ENCODE data around the gene SAMD4A. TPM values are rescaled to one million over a fixed set of nuclear protein-coding genes. Genes with fewer than 3 reads are reported as not detected.

SAMD4A gene
- total and polyA plus RNA-seq, 2 of the 4 experiments (the other 2 are of a cell fraction), result 22.9 to 38.2 TPM

- no peak overlapping the region for H2BK5ac ChIP-seq (ENCODE audit: low read depth, low read length, poor library complexity, severe bottlenecking)
- no peaks in the 10 kb centered on the region for H3K36me3 ChIP-seq (ENCODE audit: control insufficient read depth, insufficient read depth, low read length)
- no peak for ATAC-seq (ENCODE audit: low read depth)
- H3K9me3 ChIP-seq (ENCODE audit: control insufficient read depth, insufficient read depth, low read length), result no peaks in the 10 kb centered on the region
- no peak overlapping the region for H3K56ac ChIP-seq (ENCODE audit: extremely low read depth, insufficient read depth, low read length)
- CTCF ChIA-PET, result no interaction called here
- H3K23ac ChIP-seq (ENCODE audit: low read depth, low read length), result no peak overlapping the region
- dilution Hi-C loops (cut with HindIII; ENCODE audit: low sequenced_read_pairs, unreplicated experiment), result no loop called here
- H3K18ac ChIP-seq (ENCODE audit: low read depth, low read length), result no peak overlapping the region
- H4K91ac ChIP-seq (ENCODE audit: insufficient read depth, low read depth, low read length), result no peak overlapping the region
- no peak overlapping the region for H2AK5ac ChIP-seq (ENCODE audit: low read depth, low read length)
- peaks cover 36% of the 10 kb centered on the region for H3K9me1 ChIP-seq (ENCODE audit: insufficient read depth, low read length)
- H3K14ac ChIP-seq (replicated peaks; ENCODE audit: low read depth, low read length), result no peak overlapping the region
- no peak overlapping the region for H3K4me2 ChIP-seq (ENCODE audit: low read depth, low read length)
- peaks cover 54% of the 10 kb centered on the region; the same call in 1 of the 2 replicates for H4K20me1 ChIP-seq (ENCODE audit: insufficient read depth, low read length)
- H3K27me3 ChIP-seq (ENCODE audit: control insufficient read depth, insufficient read depth, low read length), result no peaks in the 10 kb centered on the region
- no peak overlapping the region for H3K4ac ChIP-seq (ENCODE audit: low read depth, low read length)
- no peak for TF ChIP-seq MAFK (IDR thresholded peaks at IDR 0.05; ENCODE audit: low read depth, low read length)
- no peak for TF ChIP-seq MXI1 (IDR thresholded peaks at IDR 0.05; ENCODE audit: borderline replicate concordance, low read depth, low read length)
- TF ChIP-seq RAD21 (IDR thresholded peaks at IDR 0.05; ENCODE audit: low read length), result no peak
- no peak for TF ChIP-seq RFX5 (IDR thresholded peaks at IDR 0.05; ENCODE audit: low read depth, low read length)
- TF ChIP-seq BHLHE40 (IDR thresholded peaks at IDR 0.05; ENCODE audit: low read depth, low read length), result no peak
- no peak for TF ChIP-seq USF2 (IDR thresholded peaks at IDR 0.05; ENCODE audit: low read depth, low read length)
- TF ChIP-seq CHD1 (IDR thresholded peaks at IDR 0.05; ENCODE audit: low read depth, low read length), result no peak
- no peak for TF ChIP-seq MAZ (IDR thresholded peaks at IDR 0.05; ENCODE audit: borderline replicate concordance, low read depth, low read length)
- no peak overlapping the region for H4K5ac ChIP-seq (ENCODE audit: low read depth, low read length)
- H3K79me1 ChIP-seq (ENCODE audit: low read depth in 1 of 2, low read length in 2 of 2), result peaks cover 37 to 79% of the 10 kb centered on the region in 2 experiments
- H3K4me3 ChIP-seq (ENCODE audit: insufficient read depth, low read depth, low read length), result no peak overlapping the region
- no peak overlapping the region for H2BK15ac ChIP-seq (ENCODE audit: low read depth, low read length)
- DNase-seq, result no peak
- BruUV-seq (replicated peaks), result no TSS peak
- H2AK9ac ChIP-seq (replicated peaks; ENCODE audit: low read depth, low read length, poor library complexity), result no peak overlapping the region
- no peak overlapping the region for H3K27ac ChIP-seq (ENCODE audit: insufficient read depth, low read length)
- H4K8ac ChIP-seq (ENCODE audit: low read depth in 2 of 2, low read length in 2 of 2), result no peak overlapping the region
- no peak overlapping the region for H2BK120ac ChIP-seq (ENCODE audit: low read depth, low read length)
- 100% methylated on average over 1 of the region's 3 CpGs; no CpG with 5 or more reads in 1 of the 2 experiments for WGBS, 2 experiments (ENCODE audit: extremely low coverage in 2 of 2, insufficient read length in 1 of 2)
- H3K4me1 ChIP-seq (ENCODE audit: control insufficient read depth, insufficient read depth, low read length), result peaks cover 36% of the 10 kb centered on the region
- H2AFZ ChIP-seq (replicated peaks; ENCODE audit: low read length, poor library complexity), result no peak overlapping the region
- in situ Hi-C loops (cut with MboI; ENCODE audit: low sequenced_read_pairs), result no loop called here
- intact Hi-C loops (cut with micrococcal nuclease), result no loop called here
- H2BK20ac ChIP-seq (ENCODE audit: low read depth, low read length), result no peak overlapping the region
- H3K9ac ChIP-seq (ENCODE audit: low read depth, low read length), result no peak overlapping the region
- POLR2A ChIA-PET (ENCODE audit: unreplicated experiment), result no interaction called here
Measured at GRCh38 chr14:54647378-54647777, 80.5 kb downstream of the SAMD4A start.
